ENCODE measurements around the gene SLIT1. TPM values are rescaled to one million over a fixed set of nuclear protein-coding genes. Genes with fewer than 3 reads are reported as not detected.

SLIT1 gene
- total RNA-seq, 1 experiment from 2014 or later, result not detected

GRCh38 chr10:97149079-97149531 lies 36.7 kb downstream of the SLIT1 start:
- no peak for DNase-seq (ENCODE audit: unreplicated experiment)
- H3K4me1 Mint-ChIP-seq (ENCODE audit: insufficient read depth, unreplicated experiment), result no peaks in the 10 kb centered on the region
- H3K36me3 Mint-ChIP-seq (ENCODE audit: insufficient read depth, unreplicated experiment), result peaks cover 7% of the 10 kb centered on the region
- H3K27ac Mint-ChIP-seq (ENCODE audit: low read depth, unreplicated experiment), result no peak overlapping the region
- intact Hi-C loops (cut with micrococcal nuclease), result no loop called here
- TF ChIP-seq, protein P1, sequence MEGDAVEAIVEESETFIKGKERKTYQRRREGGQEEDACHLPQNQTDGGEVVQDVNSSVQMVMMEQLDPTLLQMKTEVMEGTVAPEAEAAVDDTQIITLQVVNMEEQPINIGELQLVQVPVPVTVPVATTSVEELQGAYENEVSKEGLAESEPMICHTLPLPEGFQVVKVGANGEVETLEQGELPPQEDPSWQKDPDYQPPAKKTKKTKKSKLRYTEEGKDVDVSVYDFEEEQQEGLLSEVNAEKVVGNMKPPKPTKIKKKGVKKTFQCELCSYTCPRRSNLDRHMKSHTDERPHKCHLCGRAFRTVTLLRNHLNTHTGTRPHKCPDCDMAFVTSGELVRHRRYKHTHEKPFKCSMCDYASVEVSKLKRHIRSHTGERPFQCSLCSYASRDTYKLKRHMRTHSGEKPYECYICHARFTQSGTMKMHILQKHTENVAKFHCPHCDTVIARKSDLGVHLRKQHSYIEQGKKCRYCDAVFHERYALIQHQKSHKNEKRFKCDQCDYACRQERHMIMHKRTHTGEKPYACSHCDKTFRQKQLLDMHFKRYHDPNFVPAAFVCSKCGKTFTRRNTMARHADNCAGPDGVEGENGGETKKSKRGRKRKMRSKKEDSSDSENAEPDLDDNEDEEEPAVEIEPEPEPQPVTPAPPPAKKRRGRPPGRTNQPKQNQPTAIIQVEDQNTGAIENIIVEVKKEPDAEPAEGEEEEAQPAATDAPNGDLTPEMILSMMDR (IDR thresholded peaks at IDR 0.05; ENCODE audit: unreplicated experiment), result no peak
- POLR2A ChIA-PET, result no interaction called here
- CTCF ChIA-PET, result interaction anchor here (0.6 to 1.1 kb wide), 2 partner anchors 61 to 360 kb away, joined by 3 to 4 read pairs; no protein-coding TSS in a partner anchor
- peaks cover 25% of the 10 kb centered on the region for H3K27me3 Mint-ChIP-seq (ENCODE audit: insufficient read depth, unreplicated experiment)
- no TSS peak for BruUV-seq (replicated peaks)
- no peak overlapping the region for H3K4me3 Mint-ChIP-seq (ENCODE audit: unreplicated experiment)
- H3K9me3 Mint-ChIP-seq (ENCODE audit: unreplicated experiment), result no peaks in the 10 kb centered on the region

DNA sequence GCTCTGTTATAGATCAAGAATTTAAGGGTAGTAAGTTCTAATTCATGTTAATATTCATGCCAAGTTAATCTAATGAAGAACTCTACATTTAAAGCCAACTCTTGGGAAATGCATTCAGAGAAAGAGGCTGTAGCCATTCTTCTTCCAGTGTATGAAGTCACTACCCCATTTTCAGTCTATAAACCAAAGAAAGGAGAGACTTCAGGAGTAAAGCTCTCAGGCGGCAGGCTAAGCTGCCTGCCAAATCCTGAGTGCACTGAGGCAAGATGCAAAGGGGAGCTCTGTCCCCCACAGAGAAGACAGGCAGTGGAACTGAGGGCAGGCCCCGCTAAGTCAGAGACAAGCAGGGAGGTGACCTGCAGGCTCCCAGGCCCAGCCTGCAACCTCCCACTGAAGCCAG lies 41.5 kb downstream of the SLIT1 start:
- Mint-ChIP-seq H3K9me3 (ENCODE audit: unreplicated experiment) (no peaks in the 10 kb centered on the region), H3K27ac (ENCODE audit: low read depth, unreplicated experiment) (no peak overlapping the region), H3K27me3 (ENCODE audit: insufficient read depth, unreplicated experiment) (peaks cover 68% of the 10 kb centered on the region), H3K36me3 (ENCODE audit: insufficient read depth, unreplicated experiment) (no peaks in the 10 kb centered on the region), H3K4me1 (ENCODE audit: insufficient read depth, unreplicated experiment) (no peaks in the 10 kb centered on the region), H3K4me3 (ENCODE audit: unreplicated experiment) (no peak overlapping the region)
- no TSS peak for BruUV-seq (replicated peaks)
- ChIA-PET CTCF (no interaction called here), POLR2A (no interaction called here)
- TF ChIP-seq, protein P1 (IDR thresholded peaks at IDR 0.05; ENCODE audit: unreplicated experiment), result no peak
- intact Hi-C loops (cut with micrococcal nuclease), result no loop called here
- no peak for DNase-seq (ENCODE audit: unreplicated experiment)

DNA sequence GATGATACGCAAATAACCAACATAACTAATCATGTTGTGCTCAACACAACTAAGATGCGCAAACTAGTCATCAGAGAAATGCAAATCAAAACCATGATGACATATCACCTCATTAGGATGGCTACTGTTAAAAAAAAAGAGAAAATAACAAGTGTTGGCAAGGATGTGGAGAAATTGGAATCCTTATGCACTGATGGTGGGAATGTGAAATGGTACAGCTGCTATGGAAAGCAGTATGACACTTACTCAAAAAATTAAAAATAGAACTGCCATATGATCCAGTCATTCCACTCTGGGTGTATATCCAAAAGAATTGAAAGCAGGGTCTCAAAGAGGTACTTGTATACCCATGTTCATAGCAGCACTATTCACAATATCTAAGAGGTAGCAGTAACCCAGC lies 42.9 kb downstream of the SLIT1 start:
- Mint-ChIP-seq H3K4me1 (ENCODE audit: insufficient read depth, unreplicated experiment) (no peaks in the 10 kb centered on the region), H3K27ac (ENCODE audit: low read depth, unreplicated experiment) (no peak overlapping the region), H3K36me3 (ENCODE audit: insufficient read depth, unreplicated experiment) (no peaks in the 10 kb centered on the region), H3K4me3 (ENCODE audit: unreplicated experiment) (no peak overlapping the region), H3K27me3 (ENCODE audit: insufficient read depth, unreplicated experiment) (peaks cover 63% of the 10 kb centered on the region), H3K9me3 (ENCODE audit: unreplicated experiment) (no peaks in the 10 kb centered on the region)
- no peak for DNase-seq (ENCODE audit: unreplicated experiment)
- BruUV-seq (replicated peaks), result no TSS peak
- intact Hi-C loops (cut with micrococcal nuclease), result no loop called here
- ChIA-PET POLR2A (no interaction called here), CTCF (no interaction called here)
- TF ChIP-seq, protein P1 (IDR thresholded peaks at IDR 0.05; ENCODE audit: unreplicated experiment), result no peak

- ChIA-PET CTCF (interaction anchor here (2.0 to 2.4 kb wide), 2 partner anchors 69 to 70 kb away, joined by 4 to 7 read pairs; no protein-coding TSS in a partner anchor), POLR2A (no interaction called here)
- DNase-seq (ENCODE audit: unreplicated experiment), result no peak
- Mint-ChIP-seq H3K4me1 (ENCODE audit: insufficient read depth, unreplicated experiment) (no peaks in the 10 kb centered on the region), H3K9me3 (ENCODE audit: unreplicated experiment) (no peaks in the 10 kb centered on the region), H3K27ac (ENCODE audit: low read depth, unreplicated experiment) (no peak overlapping the region), H3K27me3 (ENCODE audit: insufficient read depth, unreplicated experiment) (peaks cover 45% of the 10 kb centered on the region), H3K36me3 (ENCODE audit: insufficient read depth, unreplicated experiment) (no peaks in the 10 kb centered on the region), H3K4me3 (ENCODE audit: unreplicated experiment) (no peak overlapping the region)
- TF ChIP-seq, protein P1 (IDR thresholded peaks at IDR 0.05; ENCODE audit: unreplicated experiment), result no peak
- no TSS peak for BruUV-seq (replicated peaks)
- intact Hi-C loops (cut with micrococcal nuclease), result no loop called here
Measured at GRCh38 chr10:97140902-97141745, 44.6 kb downstream of the SLIT1 start.

All from MCF 10A (cell line).